ENCODE data around the gene MAPK8IP1. TPM values are rescaled to one million over a fixed set of nuclear protein-coding genes. Genes with fewer than 3 reads are reported as not detected.

The MAPK8IP1 gene
- total RNA-seq, 1 experiment from 2014 or later, result 0.35 TPM

GRCh38 chr11:45858751-45859398 lies 26.6 kb upstream of the MAPK8IP1 start:
- no peak for DNase-seq (ENCODE audit: extremely low read depth, low read depth)

GRCh38 chr11:45859661-45860140 lies 25.8 kb upstream of the MAPK8IP1 start:
- no peak for DNase-seq (ENCODE audit: extremely low read depth, low read depth)

GRCh38 chr11:45860348-45860747 lies 25.1 kb upstream of the MAPK8IP1 start:
- DNase-seq (ENCODE audit: extremely low read depth, low read depth), result no peak

- no peak for DNase-seq (ENCODE audit: extremely low read depth, low read depth)
Observed at GRCh38 chr11:45860764-45861510, 24.5 kb upstream of the MAPK8IP1 start.

GRCh38 chr11:45864041-45864440 lies 21.4 kb upstream of the MAPK8IP1 start:
- no peak for DNase-seq (ENCODE audit: extremely low read depth, low read depth)

GRCh38 chr11:45869551-45869950 lies 15.9 kb upstream of the MAPK8IP1 start:
- no peak for DNase-seq (ENCODE audit: extremely low read depth, low read depth)

GRCh38 chr11:45870706-45871105 lies 14.7 kb upstream of the MAPK8IP1 start:
- DNase-seq (ENCODE audit: extremely low read depth, low read depth), result no peak

- DNase-seq (ENCODE audit: extremely low read depth, low read depth), result no peak
Observed at GRCh38 chr11:45871638-45872037, 13.8 kb upstream of the MAPK8IP1 start.

- peak; percentile 25 for DNase-seq (ENCODE audit: extremely low read depth, low read depth)
Observed at GRCh38 chr11:45872651-45873356, 12.6 kb upstream of the MAPK8IP1 start.

- DNase-seq (ENCODE audit: extremely low read depth, low read depth), result no peak
Observed at GRCh38 chr11:45876401-45876800, 9.1 kb upstream of the MAPK8IP1 start.

- no peak for DNase-seq (ENCODE audit: extremely low read depth, low read depth)
Observed at GRCh38 chr11:45877221-45877620, 8.2 kb upstream of the MAPK8IP1 start.

- no peak for DNase-seq (ENCODE audit: extremely low read depth, low read depth)
Observed at GRCh38 chr11:45877845-45878244, 7.6 kb upstream of the MAPK8IP1 start.

GRCh38 chr11:45879803-45880686 lies 5.4 kb upstream of the MAPK8IP1 start:
- no peak for DNase-seq (ENCODE audit: extremely low read depth, low read depth)

- no peak for DNase-seq (ENCODE audit: extremely low read depth, low read depth)
Observed at GRCh38 chr11:45880772-45881570, 4.5 kb upstream of the MAPK8IP1 start.

- no peak for DNase-seq (ENCODE audit: extremely low read depth, low read depth)
Observed at GRCh38 chr11:45881708-45882368, 3.6 kb upstream of the MAPK8IP1 start.

GRCh38 chr11:45884596-45885185 lies 760 bp upstream of the MAPK8IP1 start:
- no peak for DNase-seq (ENCODE audit: extremely low read depth, low read depth)

GRCh38 chr11:45885921-45886721 lies 670 bp downstream of the MAPK8IP1 start:
- DNase-seq (ENCODE audit: extremely low read depth, low read depth), result no peak
